Retinal pigment epithelial cell (primary cell): ENCODE measurements around the gene PHACTR4.
"Not testable (repeated sequence)": the region's sequence is repeated elsewhere in the genome, so short reads cannot be mapped to it uniquely, and the experiment has no call there.

Source experiments
- DNase-seq: peaks from one replicate; pipeline ENCODE4 v3.0.0-alpha.2; 2010; ENCODE audit warnings: low read depth
- H3K4me3 ChIP-seq: 2 replicates; pipeline ENCODE4 v1.5.1; 2011; ENCODE audit warnings: mild to moderate bottlenecking, low read length, control low read depth, moderate library complexity
- CTCF ChIP-seq: conservative IDR thresholded peaks from 2 replicates; pipeline ENCODE4 v1.5.1; 2011; ENCODE audit warnings: low read depth, low read length, control low read depth, inconsistent platforms

The PHACTR4 gene

GRCh38 chr1:28510273-28510969 is 140.9 kb downstream of the PHACTR4 start:
- DNase-seq, result no peak
- peak overlapping the region; percentile 81 for H3K4me3 ChIP-seq
- no peak for TF ChIP-seq CTCF

GRCh38 chr1:28510970-28511440 is 141.5 kb downstream of the PHACTR4 start:
- H3K4me3 ChIP-seq, result peak overlapping the region; percentile 81
- TF ChIP-seq CTCF, result no peak
- DNase-seq, result no peak

GRCh38 chr1:28512058-28512611 is 142.6 kb downstream of the PHACTR4 start:
- H3K4me3 ChIP-seq, result no peak overlapping the region
- no peak for TF ChIP-seq CTCF
- no peak for DNase-seq

- H3K4me3 ChIP-seq, DNase-seq: not testable (repeated sequence)
These were observed 144.9 kb downstream of the PHACTR4 start for GRCh38 chr1:28514445-28514933.

GRCh38 chr1:28516518-28516956 is 147.0 kb downstream of the PHACTR4 start:
- TF ChIP-seq CTCF, result no peak
- H3K4me3 ChIP-seq, result no peak overlapping the region
- no peak for DNase-seq

- DNase-seq, result no peak
- no peak for TF ChIP-seq CTCF
- peak overlapping the region; percentile 57 for H3K4me3 ChIP-seq
These were observed 148.1 kb downstream of the PHACTR4 start for GRCh38 chr1:28517649-28517999.

- peak; percentile 90 for TF ChIP-seq CTCF
- peak; percentile 54 for DNase-seq
- H3K4me3 ChIP-seq, result peak overlapping the region; percentile 76
These were observed 148.6 kb downstream of the PHACTR4 start for GRCh38 chr1:28518000-28518744.
